GM12878 (cell line): ENCODE results near the gene SP1. TPM values are rescaled to one million over a fixed set of nuclear protein-coding genes. Genes with fewer than 3 reads are reported as not detected.

Source experiments
- ATAC-seq: fragments of 200-7000 bp; cut with Tn5 transposase; 3 replicates; pipeline ENCODE4 v1.9.1; 2020; ENCODE audit warnings: mild to moderate bottlenecking, moderate library complexity
- BruUV-seq: library from RNA; stranded (reverse); fragments of 400-500 nt; replicated peaks from 2 replicates; lab custom pipeline; 2021; lab: Mats Ljungman, UMichigan
- CTCF ChIA-PET: fragments of 300-600 bp; sonication (Branson Sonifier 250); formaldehyde crosslinking; extraction: SDS; loops from one replicate; lab custom pipeline; 2021; ENCODE audit warnings: inconsistent platforms; lab: Yijun Ruan, JAX
- POLR2A ChIA-PET: fragments of 350-600 bp; formaldehyde crosslinking; extraction: SDS; loops from one replicate; lab custom pipeline; 2021; ENCODE audit warnings: inconsistent platforms; lab: Charles Lee
- RAD21 ChIA-PET: fragments of 300-600 bp; sonication (Branson Sonifier 250); formaldehyde crosslinking; loops from one replicate; lab custom pipeline; 2023; ENCODE audit warnings: antibody characterized with exemption; ENCODE audit not compliant: unreplicated experiment; lab: Charles Lee
- SMC1A ChIA-PET: fragments of 300-600 bp; sonication (Branson Sonifier 250); formaldehyde crosslinking; loops from one replicate; lab custom pipeline; 2023; ENCODE audit not compliant: unreplicated experiment, uncharacterized antibody; lab: Charles Lee
- DNase-seq: peaks from one replicate; pipeline ENCODE4 v3.0.0-alpha.2; 2011; ENCODE audit warnings: low read depth, low spot score
- FAIRE-seq: peaks from 3 replicates; lab custom pipeline; 2011; peaks lifted over from hg19 to GRCh38; lab: Jason Lieb, UNC
- H2AFZ ChIP-seq: 2 replicates; pipeline ENCODE4 v1.6.0; 2011; ENCODE audit warnings: low read depth, low read length, control low read depth; ENCODE audit not compliant: control insufficient read depth
- H3K27ac ChIP-seq: 2 replicates; pipeline ENCODE4 v1.5.1; 2011; ENCODE audit warnings: control low read depth; ENCODE audit not compliant: control insufficient read depth, insufficient read depth
- H3K27me3 ChIP-seq, 2 experiments: replicated peaks in 1 of 2; 2 replicates each; pipeline versions ENCODE4 v1.6.0 to v1.6.1; 2011; ENCODE audit warnings: low read length in 1 of 2; ENCODE audit not compliant: control insufficient read depth in 2 of 2, insufficient read depth in 2 of 2
- H3K36me3 ChIP-seq, 2 experiments: 2 replicates each; pipeline ENCODE4 v1.5.1; 2011; ENCODE audit warnings: low read length in 1 of 2; ENCODE audit not compliant: control insufficient read depth in 2 of 2, insufficient read depth in 2 of 2
- H3K4me1 ChIP-seq: 2 replicates; pipeline ENCODE4 v1.6.1; 2011; ENCODE audit warnings: mild to moderate bottlenecking, low read length, moderate library complexity, mixed read lengths; ENCODE audit not compliant: control insufficient read depth, insufficient read depth
- H3K4me2 ChIP-seq: 2 replicates; pipeline ENCODE4 v1.6.0; 2011; ENCODE audit warnings: control low read depth; ENCODE audit not compliant: control insufficient read depth, insufficient read depth
- H3K4me3 ChIP-seq: fragments of 200-600 bp; sonication (generic); 2 replicates; pipeline ENCODE4 v1.5.1; 2016
- H3K79me2 ChIP-seq: 2 replicates; pipeline ENCODE4 v1.6.0; 2011; ENCODE audit warnings: low read length; ENCODE audit not compliant: control insufficient read depth, insufficient read depth
- H3K9ac ChIP-seq: 2 replicates; pipeline ENCODE4 v1.8.0; 2011; ENCODE audit warnings: low read length, control low read depth, mixed read lengths; ENCODE audit not compliant: control insufficient read depth, insufficient read depth
- H3K9me3 ChIP-seq: replicated peaks from 3 replicates; pipeline ENCODE4 v1.5.1; 2011; ENCODE audit warnings: mild to moderate bottlenecking, low read length; ENCODE audit not compliant: control insufficient read depth, insufficient read depth
- H4K20me1 ChIP-seq: 2 replicates; pipeline ENCODE4 v1.6.0; 2011; ENCODE audit not compliant: control insufficient read depth, insufficient read depth
- BACH1 ChIP-seq: fragments of 450-650 bp; IDR thresholded peaks from 2 replicates; pipeline ENCODE4 v1.6.1; 2017; ENCODE audit warnings: mild to moderate bottlenecking, borderline replicate concordance
- BMI1 ChIP-seq: fragments of 450-650 bp; IDR thresholded peaks from 2 replicates; pipeline ENCODE4 v1.6.1; 2016; ENCODE audit warnings: mild to moderate bottlenecking, moderate library complexity, borderline replicate concordance
- BRCA1 ChIP-seq: IDR thresholded peaks from 2 replicates; pipeline ENCODE4 v1.6.1; 2011; ENCODE audit warnings: low read depth, low read length, improper control_type of control experiment
- EGR1 ChIP-seq, 2 experiments: IDR thresholded peaks; 1 replicate in 1 of 2; 2 replicates in 1 of 2; pipeline ENCODE4 v1.6.1; 2011 to 2012; ENCODE audit warnings: low read depth in 2 of 2, low read length in 2 of 2, borderline replicate concordance in 1 of 2, mild to moderate bottlenecking in 1 of 2, moderate library complexity in 1 of 2
- KAT2A ChIP-seq: conservative IDR thresholded peaks from 2 replicates; pipeline ENCODE4 v1.6.1; 2011; ENCODE audit warnings: low read depth, low read length; ENCODE audit not compliant: control insufficient read depth
- KLF5 ChIP-seq: fragments of 450-650 bp; IDR thresholded peaks from 2 replicates; pipeline ENCODE4 v1.6.1; 2014; ENCODE audit warnings: mild to moderate bottlenecking; ENCODE audit not compliant: partially characterized antibody
- NR2C1 ChIP-seq: fragments of 450-650 bp; IDR thresholded peaks from 2 replicates; pipeline ENCODE4 v1.6.1; 2017; ENCODE audit warnings: antibody characterized with exemption, mild to moderate bottlenecking, moderate library complexity
- RELB ChIP-seq: fragments of 450-650 bp; IDR thresholded peaks from 2 replicates; pipeline ENCODE4 v1.6.1; 2017; ENCODE audit warnings: low read depth, mild to moderate bottlenecking, moderate library complexity
- SMAD5 ChIP-seq: IDR thresholded peaks from 2 replicates; pipeline ENCODE4 v1.6.1; 2016; ENCODE audit warnings: antibody characterized with exemption, low read depth
- SREBF2 ChIP-seq: IDR thresholded peaks from 2 replicates; pipeline ENCODE4 v1.6.1; 2012; ENCODE audit warnings: mild to moderate bottlenecking, low read length
- STAT1 ChIP-seq: fragments of 450-650 bp; conservative IDR thresholded peaks from 2 replicates; pipeline ENCODE4 v1.6.1; 2014; ENCODE audit warnings: antibody characterized with exemption, mild to moderate bottlenecking
- SUZ12 ChIP-seq: fragments of 200-600 bp; sonication (generic); IDR thresholded peaks from one replicate; pipeline ENCODE4 v1.6.1; 2018; ENCODE audit warnings: antibody characterized with exemption, mild to moderate bottlenecking; ENCODE audit not compliant: unreplicated experiment
- WGBS: methylation state at CpG from one replicate; pipeline ENCODE4 v1.1.6; 2016; ENCODE audit warnings: low lambda C conversion rate; ENCODE audit not compliant: insufficient replicate concordance, insufficient coverage; ENCODE audit errors: missing lambda C conversion rate; 5-methylcytosine and 5-hydroxymethylcytosine counted together
- in situ Hi-C: fragments of 300-500 bp; cut with MboI; formaldehyde crosslinking; loops from 9 replicates; pipeline ENCODE4 v1.14.3; 2018; ENCODE audit warnings: mixed read lengths
- intact Hi-C: fragments of 100-400 bp; cut with micrococcal nuclease; formaldehyde crosslinking; loops from one replicate; pipeline ENCODE4 v1.14.2; 2022; ENCODE audit not compliant: unreplicated experiment
- polyA plus RNA-seq, 11 experiments: library from polyadenylated mRNA; depleted of rRNA in 4 of 11; unstranded in 6 of 11; stranded (reverse) in 5 of 11; fragments of >200 nt; fragmentation: Nextera tagmentation in 4 of 11; fragmentation: Illumina TruSeq in 1 of 11; extraction: Ambion mirVana in 4 of 11; extraction: Trizol in 1 of 11; gene quantifications; 1 replicate in 1 of 11; 2 replicates in 10 of 11; pipeline versions ENCODE4 v1.2.1 to v1.2.3, GENCODE V29; 2011 to 2016; ENCODE audit warnings: inconsistent platforms in 2 of 11, missing spikeins in 2 of 11, low read depth in 1 of 11
- total RNA-seq, 4 experiments: library from RNA; depleted of rRNA in 3 of 4; stranded (reverse); fragments of >200 nt in 3 of 4; fragmentation: Illumina TruSeq in 1 of 4; extraction: Trizol in 1 of 4; gene quantifications; 2 replicates each; pipeline versions ENCODE4 v1.2.1 to v1.2.3, GENCODE V29; 2013 to 2021
- TF ChIP-seq, protein P1 (sequence below): IDR thresholded peaks from 2 replicates; pipeline ENCODE4 v1.6.1; 2012; ENCODE audit warnings: low read length, inconsistent platforms
- TF ChIP-seq, protein P2 (sequence below): fragments of 450-650 bp; IDR thresholded peaks from 2 replicates; pipeline ENCODE4 v1.6.1; 2017; ENCODE audit warnings: mild to moderate bottlenecking, low read depth, inconsistent platforms; ENCODE audit not compliant: poor library complexity, severe bottlenecking

SP1 gene
- total and polyA plus RNA-seq, 10 of the 15 experiments (the other 5 are each of a cell fraction or from before 2014, with no cell fraction given) = 3.3 to 52.0 (median 25.2) TPM

DNA sequence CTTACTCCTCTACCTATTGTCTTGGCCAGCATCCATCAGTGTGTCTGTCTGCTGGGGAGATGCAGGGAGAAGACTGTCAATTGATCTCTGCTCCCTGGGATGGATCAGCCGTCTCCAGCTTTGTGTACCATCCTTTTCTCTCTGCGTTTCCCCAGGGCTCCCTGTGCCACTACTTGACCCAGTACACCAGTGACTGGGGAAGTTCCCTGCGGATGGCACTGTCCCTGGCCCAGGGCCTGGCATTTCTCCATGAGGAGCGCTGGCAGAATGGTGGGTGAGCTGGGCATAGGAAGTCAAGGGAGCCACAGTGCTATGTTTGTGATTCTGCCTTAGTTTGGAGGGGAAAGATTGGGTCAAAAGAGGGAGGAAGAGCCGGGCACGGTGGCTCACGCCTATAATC lies 48.8 kb downstream of the SP1 start:
- no peak for FAIRE-seq
- Histone ChIP-seq H3K4me1 (no peaks in the 10 kb centered on the region), H2AFZ (no peak overlapping the region), H3K4me3 (no peak overlapping the region)
- intact Hi-C loops = no loop called here
- CTCF ChIA-PET = interaction anchor here (1.4 to 10.1 kb wide), 3 partner anchors 8 to 75 kb away, joined by 3 to 225 read pairs (median 5); no protein-coding TSS in a partner anchor
- TF ChIP-seq KLF5 (no peak), SMAD5 (no peak), EGR1 (IDR thresholded peaks at IDR 0.05; ENCODE audit: borderline replicate concordance in 1 of 2, low read depth in 2 of 2, low read length in 2 of 2) (no peak), NR2C1 (no peak), SUZ12 (no peak), SREBF2 (no peak), KAT2A (no peak), BMI1 (no peak), RELB (no peak), STAT1 (no peak), BRCA1 (no peak), BACH1 (no peak)
- TF ChIP-seq, protein P1, sequence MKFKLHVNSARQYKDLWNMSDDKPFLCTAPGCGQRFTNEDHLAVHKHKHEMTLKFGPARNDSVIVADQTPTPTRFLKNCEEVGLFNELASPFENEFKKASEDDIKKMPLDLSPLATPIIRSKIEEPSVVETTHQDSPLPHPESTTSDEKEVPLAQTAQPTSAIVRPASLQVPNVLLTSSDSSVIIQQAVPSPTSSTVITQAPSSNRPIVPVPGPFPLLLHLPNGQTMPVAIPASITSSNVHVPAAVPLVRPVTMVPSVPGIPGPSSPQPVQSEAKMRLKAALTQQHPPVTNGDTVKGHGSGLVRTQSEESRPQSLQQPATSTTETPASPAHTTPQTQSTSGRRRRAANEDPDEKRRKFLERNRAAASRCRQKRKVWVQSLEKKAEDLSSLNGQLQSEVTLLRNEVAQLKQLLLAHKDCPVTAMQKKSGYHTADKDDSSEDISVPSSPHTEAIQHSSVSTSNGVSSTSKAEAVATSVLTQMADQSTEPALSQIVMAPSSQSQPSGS = no peak
- TF ChIP-seq, protein P2, sequence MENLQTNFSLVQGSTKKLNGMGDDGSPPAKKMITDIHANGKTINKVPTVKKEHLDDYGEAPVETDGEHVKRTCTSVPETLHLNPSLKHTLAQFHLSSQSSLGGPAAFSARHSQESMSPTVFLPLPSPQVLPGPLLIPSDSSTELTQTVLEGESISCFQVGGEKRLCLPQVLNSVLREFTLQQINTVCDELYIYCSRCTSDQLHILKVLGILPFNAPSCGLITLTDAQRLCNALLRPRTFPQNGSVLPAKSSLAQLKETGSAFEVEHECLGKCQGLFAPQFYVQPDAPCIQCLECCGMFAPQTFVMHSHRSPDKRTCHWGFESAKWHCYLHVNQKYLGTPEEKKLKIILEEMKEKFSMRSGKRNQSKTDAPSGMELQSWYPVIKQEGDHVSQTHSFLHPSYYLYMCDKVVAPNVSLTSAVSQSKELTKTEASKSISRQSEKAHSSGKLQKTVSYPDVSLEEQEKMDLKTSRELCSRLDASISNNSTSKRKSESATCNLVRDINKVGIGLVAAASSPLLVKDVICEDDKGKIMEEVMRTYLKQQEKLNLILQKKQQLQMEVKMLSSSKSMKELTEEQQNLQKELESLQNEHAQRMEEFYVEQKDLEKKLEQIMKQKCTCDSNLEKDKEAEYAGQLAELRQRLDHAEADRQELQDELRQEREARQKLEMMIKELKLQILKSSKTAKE = no peak
- TF ChIP-seq, all 136 proteins: peak for 0
- Histone ChIP-seq H4K20me1 (no peaks in the 10 kb centered on the region), H3K9me3 (no peaks in the 10 kb centered on the region), H3K79me2 (no peaks in the 10 kb centered on the region), H3K9ac (no peak overlapping the region), H3K27me3 (no peaks in the 10 kb centered on the region), H3K4me2 (no peak overlapping the region), H3K27ac (no peak overlapping the region), H3K36me3 (no peaks in the 10 kb centered on the region)
- WGBS = 54% methylated on average over 7 of the region's 7 CpGs
- DNase-seq = no peak
- BruUV-seq = no TSS peak
- ChIA-PET RAD21 (interaction anchor here (1.5 kb wide), 1 partner anchor 76 kb away, joined by 9 read pairs; no protein-coding TSS in a partner anchor), POLR2A (interaction anchor here (0.9 kb wide), 1 partner anchor 11 kb away, joined by 3 read pairs; no protein-coding TSS in a partner anchor), SMC1A (interaction anchor here (1.2 to 1.7 kb wide), 4 partner anchors 11 to 83 kb away, joined by 3 to 7 read pairs (median 4); no protein-coding TSS in a partner anchor)
- ATAC-seq = no peak
- in situ Hi-C loops = no loop called here
